CD4-positive, alpha-beta T cell treated with Interleukin-12 subunit alpha and Interleukin-12 subunit beta, for 1 hour (primary cell): Measurements from ENCODE around the gene GUK1.

Experiments
- DNase-seq: peaks from one replicate; pipeline ENCODE4 v3.0.0-alpha.2; 2020

Gene GUK1

GRCh38 chr1:228139931-228140723 lies at the start of gene GUK1:
TSS of gene GUK1 (plus strand) at chr1:228140279. CDS start at chr1:228140303, 24 bp downstream.
- peak; percentile 100 for DNase-seq

DNA sequence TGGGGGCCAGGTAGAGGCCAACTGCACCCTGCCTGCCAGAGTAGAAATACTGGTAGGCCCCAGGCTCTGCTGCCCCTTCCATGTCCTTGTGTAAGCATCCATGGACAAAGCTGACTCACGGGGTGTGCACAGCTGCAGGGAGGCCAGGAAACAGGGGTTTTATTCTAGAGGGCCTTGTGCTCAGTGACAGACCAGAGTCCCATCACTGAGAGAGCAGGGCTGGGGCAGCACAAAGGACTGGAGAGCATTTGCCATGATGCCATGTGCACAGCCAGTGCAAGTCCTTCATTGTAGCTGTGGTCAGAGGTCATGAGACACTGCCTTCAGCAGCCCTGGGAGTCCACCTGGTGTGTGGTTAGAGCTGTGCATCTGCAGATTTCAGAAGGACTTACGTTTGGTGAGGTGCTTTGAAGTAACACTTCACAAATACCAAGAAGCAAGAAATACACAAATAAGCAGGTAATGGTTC lies 49.4 kb upstream of the GUK1 start:
- no peak for DNase-seq

DNA sequence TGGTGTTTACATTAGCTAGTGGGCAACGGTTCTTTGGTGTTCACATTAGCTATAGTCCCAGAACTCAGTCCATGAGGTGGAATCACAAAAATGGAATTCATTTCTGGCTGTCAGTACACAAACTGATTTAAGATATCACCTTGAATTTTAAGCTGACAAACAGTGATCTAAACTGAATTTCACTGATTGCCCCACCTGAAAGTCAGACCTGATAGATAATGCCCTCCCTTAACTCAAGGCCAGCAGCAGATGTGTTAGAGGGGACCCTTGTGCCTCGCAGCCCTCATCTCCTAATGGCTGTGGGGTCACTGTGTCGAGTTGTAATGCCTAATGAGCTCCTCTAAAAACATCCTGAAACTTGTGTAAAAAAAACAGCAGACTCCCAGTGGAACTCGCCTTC lies 49.0 kb upstream of the GUK1 start:
- DNase-seq, result no peak

DNA sequence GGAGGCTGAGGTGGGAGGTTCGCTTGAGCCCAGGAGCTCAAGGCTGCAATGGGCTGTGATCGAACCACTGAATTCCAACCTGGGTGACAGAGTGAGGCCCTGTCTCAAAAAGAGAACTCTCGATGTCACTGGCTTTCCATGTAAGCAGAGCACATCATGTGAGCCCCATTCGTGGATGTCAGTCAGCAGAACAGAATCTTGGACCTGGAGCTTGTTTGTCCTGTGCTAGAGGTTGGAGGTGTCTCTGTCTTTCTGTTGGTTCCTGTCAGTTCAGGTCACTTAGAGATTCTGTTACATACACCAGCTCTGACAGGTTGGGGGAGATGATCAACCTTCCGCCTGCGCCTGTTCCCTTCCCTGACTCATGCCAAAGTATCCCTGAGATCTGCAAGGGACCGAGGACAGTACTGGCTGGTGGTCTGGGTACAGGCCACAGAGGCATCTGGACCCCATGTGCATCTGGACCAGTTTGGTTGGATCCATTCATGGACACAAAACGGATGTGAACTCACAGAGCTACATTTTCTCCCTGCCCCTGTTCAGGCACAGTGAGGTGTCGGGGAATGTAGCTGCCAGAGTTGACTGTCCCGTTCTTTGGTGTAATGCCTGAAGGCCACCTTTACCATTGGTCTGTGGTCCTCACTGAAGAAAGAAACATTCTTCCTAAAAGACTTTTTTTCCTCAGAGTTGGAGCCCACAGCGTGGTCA lies 47.6 kb upstream of the GUK1 start:
- DNase-seq, result no peak

- no peak for DNase-seq
These were observed 46.8 kb upstream of the GUK1 start for GRCh38 chr1:228093050-228093906.

DNA sequence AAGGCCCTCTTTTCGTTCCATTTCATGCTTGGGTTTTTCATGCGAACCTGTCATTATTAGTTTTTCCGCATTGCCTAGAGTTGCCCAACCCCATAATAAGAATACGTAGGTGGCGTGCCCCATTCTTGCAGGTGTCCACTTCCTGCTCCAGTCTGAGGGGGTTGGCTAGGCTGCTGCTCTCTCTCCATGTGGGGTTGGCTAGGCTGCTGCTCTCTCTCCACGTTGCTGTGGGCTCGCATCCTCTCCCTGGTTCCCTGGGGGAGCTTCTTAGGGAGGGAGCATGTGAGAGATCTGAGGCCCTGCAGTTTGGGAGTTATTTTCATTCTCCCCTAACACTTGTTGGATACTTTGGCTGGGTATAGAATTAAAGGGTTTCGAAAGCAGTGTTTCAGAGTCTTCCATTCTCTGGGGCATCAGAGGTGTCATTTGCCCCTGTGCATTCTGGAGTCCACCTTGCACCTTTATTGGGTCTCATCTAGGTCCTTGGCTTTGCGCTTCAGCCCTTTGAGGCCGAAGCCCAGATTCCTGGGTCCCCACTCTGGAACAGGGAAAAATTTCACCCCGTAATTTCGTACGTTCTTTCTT lies 45.6 kb upstream of the GUK1 start:
- no peak for DNase-seq

DNA sequence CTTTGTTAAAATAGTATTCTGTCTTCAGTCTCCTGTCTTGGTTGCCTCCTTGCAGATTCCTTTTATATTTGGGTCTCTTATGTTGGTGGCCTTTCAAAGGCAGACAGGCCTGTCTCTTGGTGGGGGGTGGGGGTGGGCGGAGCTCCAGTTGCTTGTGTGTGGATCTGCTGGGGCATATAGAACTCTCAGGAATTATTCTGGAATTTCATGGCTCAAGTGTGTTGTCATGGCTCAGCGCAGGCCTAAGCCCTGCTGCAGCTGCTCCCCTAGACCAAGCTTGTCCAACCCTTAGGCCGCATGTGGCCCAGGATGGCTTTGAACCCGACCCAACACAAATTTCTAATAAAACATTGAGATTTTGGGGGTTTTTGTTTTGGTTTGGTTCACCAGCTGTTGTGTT lies 44.9 kb upstream of the GUK1 start:
- no peak for DNase-seq

DNA sequence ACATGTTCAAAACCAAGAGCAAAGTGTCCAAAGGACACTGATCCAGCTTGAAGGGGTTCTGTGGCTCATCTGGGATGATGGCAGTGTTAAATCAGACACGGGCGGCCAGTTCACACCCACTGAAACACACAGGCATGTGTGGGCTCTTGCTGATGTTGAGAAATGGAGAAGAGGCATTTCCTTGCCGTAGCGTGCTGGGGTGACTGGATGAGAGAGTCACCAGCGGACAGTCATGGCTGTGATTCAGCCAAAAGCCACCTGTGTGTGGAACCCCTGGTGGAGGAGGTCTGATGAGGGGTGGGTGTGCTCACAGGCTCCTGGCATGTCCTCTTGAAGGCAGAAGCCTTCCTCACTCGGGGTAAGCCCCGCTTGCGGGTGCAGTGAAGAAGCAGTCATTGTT lies 44.1 kb upstream of the GUK1 start:
- no peak for DNase-seq

- DNase-seq, result no peak
These were observed 43.4 kb upstream of the GUK1 start for GRCh38 chr1:228096416-228097332.

GRCh38 chr1:228097333-228098081 lies 42.6 kb upstream of the GUK1 start:
- DNase-seq, result no peak

DNA sequence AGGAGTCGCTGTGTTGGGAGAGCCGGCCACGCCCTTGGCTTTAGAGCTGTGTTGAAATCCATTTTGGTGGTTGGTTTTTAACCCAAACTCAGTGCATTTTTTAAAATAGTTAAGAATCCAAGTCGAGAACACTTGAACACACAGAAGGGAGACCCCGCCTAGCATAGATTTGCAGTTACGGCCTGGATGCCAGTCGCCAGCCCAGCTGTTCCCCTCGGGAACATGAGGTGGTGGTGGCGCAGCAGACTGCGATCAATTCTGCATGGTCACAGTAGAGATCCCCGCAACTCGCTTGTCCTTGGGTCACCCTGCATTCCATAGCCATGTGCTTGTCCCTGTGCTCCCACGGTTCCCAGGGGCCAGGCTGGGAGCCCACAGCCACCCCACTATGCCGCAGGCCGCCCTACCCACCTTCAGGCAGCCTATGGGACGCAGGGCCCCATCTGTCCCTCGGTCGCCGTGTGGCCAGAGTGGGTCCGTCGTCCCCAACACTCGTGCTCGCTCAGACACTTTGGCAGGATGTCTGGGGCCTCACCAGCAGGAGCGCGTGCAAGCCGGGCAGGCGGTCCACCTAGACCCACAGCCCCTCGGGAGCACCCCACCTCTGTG lies 41.7 kb upstream of the GUK1 start:
- no peak for DNase-seq

- DNase-seq, result no peak
These were observed 40.7 kb upstream of the GUK1 start for GRCh38 chr1:228099331-228099732.

DNA sequence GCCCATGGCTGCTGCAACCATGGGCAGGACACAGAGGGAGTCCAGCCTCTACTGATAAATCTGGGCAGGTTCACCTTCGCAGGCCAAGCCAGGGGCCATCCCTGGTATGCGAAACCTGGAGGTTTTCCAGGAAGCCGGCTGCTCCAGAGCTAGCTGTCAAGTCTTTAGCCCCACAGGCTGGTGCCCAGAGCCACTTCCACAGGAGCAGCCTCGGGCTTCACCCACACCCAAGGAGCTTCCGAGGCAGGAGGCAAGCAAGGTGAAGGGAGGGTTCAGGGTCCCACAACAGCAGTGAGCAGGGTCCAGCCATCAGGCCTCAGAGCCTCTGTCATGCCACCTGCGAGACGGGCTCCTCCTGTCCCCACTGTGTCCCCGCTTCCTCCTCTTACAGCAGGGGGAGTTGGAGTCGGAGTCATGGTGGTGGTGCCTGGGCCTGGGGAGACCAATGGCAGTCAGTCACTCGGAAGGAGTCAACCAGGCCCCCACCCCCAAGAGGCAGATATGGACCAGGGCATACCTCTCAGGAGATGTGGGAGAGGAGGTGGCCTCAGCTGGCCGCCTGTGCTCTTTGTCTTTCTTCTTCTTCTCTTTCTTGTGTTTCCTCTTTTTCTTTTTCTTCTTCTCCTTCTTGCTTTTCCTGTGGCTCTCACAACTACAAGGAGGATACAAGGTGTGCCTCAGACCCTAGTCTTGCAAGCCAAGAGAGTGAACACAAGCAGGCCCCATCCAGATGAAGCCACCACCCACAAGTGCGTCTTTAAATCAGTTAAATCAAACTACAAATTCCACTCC lies 39.1 kb upstream of the GUK1 start:
- no peak for DNase-seq

- DNase-seq, result peak; percentile 42
These were observed 38.5 kb upstream of the GUK1 start for GRCh38 chr1:228101614-228101993.

GRCh38 chr1:228101994-228102790 lies 37.9 kb upstream of the GUK1 start:
- peak; percentile 69 for DNase-seq

GRCh38 chr1:228102791-228103620 lies 37.1 kb upstream of the GUK1 start, which contains the start of gene C1orf35:
TSS of gene C1orf35 (minus strand) at chr1:228103325. CDS start at chr1:228103227, 98 bp downstream.
- DNase-seq, result peak; percentile 95

GRCh38 chr1:228104526-228105269 lies 35.4 kb upstream of the GUK1 start:
- no peak for DNase-seq
